Measurements from ENCODE around the gene UCHL3. TPM values are rescaled to one million over a fixed set of nuclear protein-coding genes. Genes with fewer than 3 reads are reported as not detected.
"Not testable (repeated sequence)": the region's sequence is repeated elsewhere in the genome, so short reads cannot be mapped to it uniquely, and the experiment has no call there.

UCHL3 gene
- total RNA-seq, 1 donor from 2014 or later: not detected

GRCh38 chr13:75541961-75542360 lies 7.6 kb upstream of the UCHL3 start:
- no peak for TF ChIP-seq CTCF (IDR thresholded peaks at IDR 0.05)
- Histone ChIP-seq H3K36me3 (no peaks in the 10 kb centered on the region), H3K9me3 (no peaks in the 10 kb centered on the region), H3K4me3 (no peak overlapping the region), H3K4me1 (peaks cover 0 to 6% of the 10 kb centered on the region in 2 donors), H3K27ac (no peak overlapping the region), H3K27me3 (no peaks in the 10 kb centered on the region)
- no peak for DNase-seq (ENCODE audit: low spot score in 2 of 2)
- intact Hi-C loops (cut with DNase I): loop anchor here (10.0 kb wide), 2 partner anchors 263 to 1483 kb away; partner anchors contain the start of gene FBXL3

GRCh38 chr13:75544681-75545330 lies 4.8 kb upstream of the UCHL3 start:
- TF ChIP-seq CTCF (IDR thresholded peaks at IDR 0.05): no peak
- Histone ChIP-seq H3K4me1 (no peaks in the 10 kb centered on the region), H3K36me3 (no peaks in the 10 kb centered on the region), H3K27ac (no peak overlapping the region), H3K4me3 (no peak overlapping the region), H3K9me3 (no peaks in the 10 kb centered on the region), H3K27me3 (no peaks in the 10 kb centered on the region)
- intact Hi-C loops (cut with DNase I): loop anchor here (5.0 to 10.0 kb wide), 3 partner anchors 173 to 1480 kb away; partner anchors contain the start of gene FBXL3
- no peak for DNase-seq (ENCODE audit: low spot score in 2 of 2)

- not testable (repeated sequence) for H3K4me1 ChIP-seq; H3K36me3 ChIP-seq; DNase-seq (ENCODE audit: low spot score in 2 of 2); H3K4me3 ChIP-seq; H3K9me3 ChIP-seq; H3K27ac ChIP-seq; H3K27me3 ChIP-seq
- intact Hi-C loops (cut with DNase I): loop anchor here (5.0 to 10.0 kb wide), 3 partner anchors 173 to 1479 kb away; partner anchors contain the start of gene FBXL3
Measured at GRCh38 chr13:75545386-75545785, 4.2 kb upstream of the UCHL3 start.

- TF ChIP-seq CTCF (IDR thresholded peaks at IDR 0.05): no peak
- intact Hi-C loops (cut with DNase I): loop anchor here (2.0 to 10.0 kb wide), 5 partner anchors 65 to 1477 kb away; partner anchors contain the start of genes FBXL3, LMO7 and TBC1D4
- peaks cover 0 to 4% of the 10 kb centered on the region in 2 donors for H3K4me1 ChIP-seq
- no peaks in the 10 kb centered on the region for H3K9me3 ChIP-seq
- H3K36me3 ChIP-seq: no peaks in the 10 kb centered on the region
- no peak for DNase-seq (ENCODE audit: low spot score in 2 of 2)
- no peaks in the 10 kb centered on the region for H3K27me3 ChIP-seq
- no peak overlapping the region for H3K4me3 ChIP-seq
- H3K27ac ChIP-seq: no peak overlapping the region
Measured at GRCh38 chr13:75547917-75548316, 1.7 kb upstream of the UCHL3 start.

- Histone ChIP-seq H3K27ac (peak overlapping the region; percentile 70 to 81), H3K9me3 (no peaks in the 10 kb centered on the region), H3K36me3 (no peaks in the 10 kb centered on the region), H3K4me1 (peaks cover 0 to 4% of the 10 kb centered on the region in 2 donors), H3K4me3 (peak overlapping the region; percentile 74 to 94), H3K27me3 (no peaks in the 10 kb centered on the region)
- DNase-seq (ENCODE audit: low spot score in 2 of 2): peak in 1 of 2 donors; percentile 69
- no peak for TF ChIP-seq CTCF (IDR thresholded peaks at IDR 0.05)
- intact Hi-C loops (cut with DNase I): loop anchor here (10.0 kb wide), 1 partner anchor 1335 kb away; the partner anchor contains the start of gene KCTD12
Measured at GRCh38 chr13:75550159-75550567, 572 bp downstream of the UCHL3 start.

GRCh38 chr13:75554464-75554863 lies 4.9 kb downstream of the UCHL3 start:
- Histone ChIP-seq H3K4me3 (no peak overlapping the region), H3K27me3 (no peaks in the 10 kb centered on the region), H3K4me1 (peaks cover 0 to 4% of the 10 kb centered on the region in 2 donors), H3K9me3 (no peaks in the 10 kb centered on the region), H3K27ac (no peak overlapping the region), H3K36me3 (no peaks in the 10 kb centered on the region)
- no peak for DNase-seq (ENCODE audit: low spot score in 2 of 2)
- intact Hi-C loops (cut with DNase I): loop anchor here (10.0 kb wide), 1 partner anchor 1330 kb away; the partner anchor contains the start of gene KCTD12
- no peak for TF ChIP-seq CTCF (IDR thresholded peaks at IDR 0.05)

All from ascending aorta (tissue), 2 donors.